Astrocyte (in vitro differentiated cells and primary cell): ENCODE results near the gene IL6ST. TPM values are rescaled to one million over a fixed set of nuclear protein-coding genes. Genes with fewer than 3 reads are reported as not detected.
"Not testable (repeated sequence)": the region's sequence is repeated elsewhere in the genome, so short reads cannot be mapped to it uniquely, and the experiment has no call there.

Experiments used
- DNase-seq: peaks from one replicate; pipeline ENCODE4 v3.0.0-alpha.2; 2010; ENCODE audit warnings: low read depth
- FAIRE-seq: peaks from 2 replicates; lab custom pipeline; 2011; peaks lifted over from hg19 to GRCh38; lab: Jason Lieb, UNC
- H2AFZ ChIP-seq: 2 replicates; pipeline ENCODE4 v1.6.0; 2012; ENCODE audit warnings: low read depth, low read length, inconsistent platforms
- H3K27ac ChIP-seq: 2 replicates; pipeline ENCODE4 v1.5.1; 2011; ENCODE audit warnings: low read depth, low read length, inconsistent platforms
- H3K27me3 ChIP-seq: 2 replicates; pipeline ENCODE4 v1.6.0; 2011; ENCODE audit warnings: low read length, inconsistent platforms; ENCODE audit not compliant: insufficient read depth
- H3K36me3 ChIP-seq: 2 replicates; pipeline ENCODE4 v1.5.1; 2011; ENCODE audit warnings: low read length, inconsistent platforms; ENCODE audit not compliant: insufficient read depth
- H3K4me1 ChIP-seq: 2 replicates; pipeline ENCODE4 v1.5.1; 2011; ENCODE audit warnings: low read length, inconsistent platforms; ENCODE audit not compliant: insufficient read depth
- H3K4me2 ChIP-seq: 2 replicates; pipeline ENCODE4 v1.6.0; 2012; ENCODE audit warnings: low read length, inconsistent platforms
- H3K4me3 ChIP-seq: 2 replicates; pipeline ENCODE4 v1.5.1; 2011; ENCODE audit warnings: low read depth, mild to moderate bottlenecking, low read length, inconsistent platforms; ENCODE audit not compliant: insufficient read depth
- H3K79me2 ChIP-seq: 2 replicates; pipeline ENCODE4 v1.6.0; 2012; ENCODE audit warnings: mild to moderate bottlenecking, low read length, inconsistent platforms; ENCODE audit not compliant: insufficient read depth
- H3K9ac ChIP-seq: 2 replicates; pipeline ENCODE4 v1.6.0; 2012; ENCODE audit warnings: mild to moderate bottlenecking, low read length, inconsistent platforms
- H3K9me3 ChIP-seq: 2 replicates; pipeline ENCODE4 v1.5.1; 2012; ENCODE audit warnings: low read depth, mild to moderate bottlenecking, low read length, inconsistent platforms; ENCODE audit not compliant: insufficient read depth
- H4K20me1 ChIP-seq: 2 replicates; pipeline ENCODE4 v1.6.0; 2012; ENCODE audit warnings: low read length, inconsistent platforms; ENCODE audit not compliant: insufficient read depth
- H3K27ac Mint-ChIP-seq: one replicate; pipeline ENCODE4 v1.8.0; 2021; ENCODE audit warnings: mild to moderate bottlenecking, mixed read lengths; ENCODE audit not compliant: unreplicated experiment
- H3K27me3 Mint-ChIP-seq: one replicate; pipeline ENCODE4 v1.8.0; 2021; ENCODE audit warnings: low read depth, mixed read lengths; ENCODE audit not compliant: unreplicated experiment
- H3K36me3 Mint-ChIP-seq: one replicate; pipeline ENCODE4 v1.8.0; 2021; ENCODE audit warnings: low read depth, mixed read lengths; ENCODE audit not compliant: unreplicated experiment
- H3K4me1 Mint-ChIP-seq: one replicate; pipeline ENCODE4 v1.8.0; 2021; ENCODE audit warnings: low read depth, mixed read lengths; ENCODE audit not compliant: unreplicated experiment
- H3K4me3 Mint-ChIP-seq: one replicate; pipeline ENCODE4 v1.8.0; 2021; ENCODE audit warnings: mild to moderate bottlenecking, moderate library complexity, mixed read lengths; ENCODE audit not compliant: unreplicated experiment
- H3K9me3 Mint-ChIP-seq: one replicate; pipeline ENCODE4 v1.8.0; 2021; ENCODE audit warnings: mild to moderate bottlenecking, mixed read lengths; ENCODE audit not compliant: unreplicated experiment
- EZH2 ChIP-seq: IDR thresholded peaks from 2 replicates; pipeline ENCODE4 v1.6.1; 2012; ENCODE audit warnings: mild to moderate bottlenecking, low read length, inconsistent platforms; ENCODE audit not compliant: insufficient read depth
- total RNA-seq: library from RNA; stranded (reverse); gene quantifications from 2 replicates; pipeline ENCODE4 v1.2.1, GENCODE V29; 2021
- TF ChIP-seq, protein P1 (sequence below): IDR thresholded peaks from 2 replicates; pipeline ENCODE4 v1.5.1; 2011; ENCODE audit warnings: low read depth, mild to moderate bottlenecking, inconsistent platforms, low read length, moderate library complexity; ENCODE audit not compliant: insufficient read depth

IL6ST gene
- total RNA-seq, 1 donor from 2014 or later, result 158 TPM

DNA sequence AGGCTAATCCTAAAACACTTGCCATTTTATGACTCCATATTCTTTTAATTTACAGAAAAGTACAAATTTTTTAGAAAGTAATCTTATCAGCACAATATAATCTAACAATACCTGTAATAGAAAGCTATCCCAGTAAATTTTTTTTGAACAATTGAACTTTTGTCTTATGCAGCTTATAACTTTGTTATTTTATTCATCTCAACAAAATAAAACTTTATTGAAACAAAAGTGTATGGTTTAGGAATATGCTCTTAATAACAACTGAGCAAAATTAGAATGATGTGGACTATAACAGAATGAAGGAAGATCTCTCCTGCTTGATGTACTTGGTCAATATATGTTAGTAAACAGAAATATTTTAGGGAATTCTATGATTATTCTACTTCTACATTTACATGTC, 57.2 kb downstream of the IL6ST start:
- not testable (repeated sequence) for H3K36me3 ChIP-seq, DNase-seq, H3K27me3 ChIP-seq, H4K20me1 ChIP-seq, H3K9ac ChIP-seq, H3K9me3 Mint-ChIP-seq, H3K27ac ChIP-seq, H3K36me3 Mint-ChIP-seq, H3K4me2 ChIP-seq, H3K4me1 ChIP-seq, FAIRE-seq, H3K27me3 Mint-ChIP-seq, H2AFZ ChIP-seq, H3K4me3 ChIP-seq, H3K4me3 Mint-ChIP-seq, H3K79me2 ChIP-seq, H3K4me1 Mint-ChIP-seq, H3K9me3 ChIP-seq, H3K27ac Mint-ChIP-seq

DNA sequence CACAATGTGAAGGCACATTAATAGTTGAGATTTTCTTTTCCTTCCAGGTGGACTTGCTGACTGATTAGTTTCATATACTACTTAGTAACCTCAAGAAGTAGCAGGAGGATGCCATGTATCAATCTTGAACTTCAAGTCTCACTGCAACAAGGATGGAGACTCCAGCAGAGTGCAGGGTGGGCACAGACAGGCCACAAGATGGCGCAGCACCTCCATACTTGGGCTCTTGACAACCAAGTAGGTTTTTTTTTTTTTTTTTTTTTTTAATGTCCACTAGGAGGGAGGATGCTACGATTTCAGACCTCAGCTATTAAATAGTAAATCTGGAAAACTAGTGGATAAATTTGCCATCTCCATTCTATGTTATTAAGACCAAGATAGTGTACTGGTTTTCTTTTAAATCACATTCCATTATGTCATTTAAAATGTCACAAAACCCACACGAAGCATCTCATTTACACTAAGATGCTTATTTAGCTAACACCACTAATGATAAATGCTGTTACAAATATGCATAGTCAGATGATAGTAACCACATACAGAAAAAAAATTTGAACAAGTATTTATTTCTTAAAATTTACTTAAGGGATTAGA, 58.6 kb downstream of the IL6ST start:
- Mint-ChIP-seq H3K27me3 (peaks cover 3% of the 10 kb centered on the region), H3K36me3 (peaks cover 4% of the 10 kb centered on the region), H3K4me3 (no peak overlapping the region), H3K4me1 (no peaks in the 10 kb centered on the region), H3K9me3 (no peaks in the 10 kb centered on the region), H3K27ac (no peak overlapping the region)
- Histone ChIP-seq H3K27ac (no peak overlapping the region), H2AFZ (no peak overlapping the region), H3K4me1 (no peaks in the 10 kb centered on the region), H3K36me3 (peaks cover 4% of the 10 kb centered on the region), H3K9me3 (no peaks in the 10 kb centered on the region), H3K27me3 (no peaks in the 10 kb centered on the region), H3K79me2 (no peaks in the 10 kb centered on the region), H3K4me2 (no peak overlapping the region), H3K9ac (no peak overlapping the region), H3K4me3 (no peak overlapping the region), H4K20me1 (no peaks in the 10 kb centered on the region)
- peak; percentile 75 for DNase-seq
- TF ChIP-seq, protein P1, sequence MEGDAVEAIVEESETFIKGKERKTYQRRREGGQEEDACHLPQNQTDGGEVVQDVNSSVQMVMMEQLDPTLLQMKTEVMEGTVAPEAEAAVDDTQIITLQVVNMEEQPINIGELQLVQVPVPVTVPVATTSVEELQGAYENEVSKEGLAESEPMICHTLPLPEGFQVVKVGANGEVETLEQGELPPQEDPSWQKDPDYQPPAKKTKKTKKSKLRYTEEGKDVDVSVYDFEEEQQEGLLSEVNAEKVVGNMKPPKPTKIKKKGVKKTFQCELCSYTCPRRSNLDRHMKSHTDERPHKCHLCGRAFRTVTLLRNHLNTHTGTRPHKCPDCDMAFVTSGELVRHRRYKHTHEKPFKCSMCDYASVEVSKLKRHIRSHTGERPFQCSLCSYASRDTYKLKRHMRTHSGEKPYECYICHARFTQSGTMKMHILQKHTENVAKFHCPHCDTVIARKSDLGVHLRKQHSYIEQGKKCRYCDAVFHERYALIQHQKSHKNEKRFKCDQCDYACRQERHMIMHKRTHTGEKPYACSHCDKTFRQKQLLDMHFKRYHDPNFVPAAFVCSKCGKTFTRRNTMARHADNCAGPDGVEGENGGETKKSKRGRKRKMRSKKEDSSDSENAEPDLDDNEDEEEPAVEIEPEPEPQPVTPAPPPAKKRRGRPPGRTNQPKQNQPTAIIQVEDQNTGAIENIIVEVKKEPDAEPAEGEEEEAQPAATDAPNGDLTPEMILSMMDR, result peak; percentile 94
- TF ChIP-seq EZH2, result no peak
- peak; percentile 50 for FAIRE-seq

DNA sequence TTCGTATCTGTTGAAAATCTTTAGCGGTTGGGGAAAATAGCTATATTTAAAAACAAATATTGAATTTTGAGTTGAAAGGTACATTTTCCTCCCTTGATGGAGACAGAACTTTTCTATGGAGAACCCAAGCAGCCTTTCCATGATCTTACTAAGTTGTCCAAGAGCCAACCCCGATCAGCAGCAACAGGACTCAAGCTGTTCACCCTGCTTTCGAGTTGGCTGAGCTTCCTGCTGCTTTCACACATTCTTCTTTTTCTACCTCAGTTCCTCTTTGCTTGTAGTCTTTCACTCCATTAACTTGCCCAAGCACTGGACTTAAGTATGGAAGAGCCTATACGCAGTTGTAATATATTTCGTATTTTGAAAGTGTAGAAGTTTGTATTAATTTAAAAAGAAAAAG, 59.4 kb downstream of the IL6ST start:
- Mint-ChIP-seq H3K9me3 (no peaks in the 10 kb centered on the region), H3K4me3 (no peak overlapping the region), H3K36me3 (peaks cover 4% of the 10 kb centered on the region), H3K27ac (no peak overlapping the region), H3K27me3 (peaks cover 3% of the 10 kb centered on the region), H3K4me1 (no peaks in the 10 kb centered on the region)
- H4K20me1 ChIP-seq, result no peaks in the 10 kb centered on the region
- H3K36me3 ChIP-seq, result peaks cover 4% of the 10 kb centered on the region
- no peak overlapping the region for H3K27ac ChIP-seq
- H3K4me3 ChIP-seq, result no peak overlapping the region
- TF ChIP-seq EZH2, result no peak
- TF ChIP-seq, protein P1, result no peak
- H3K9ac ChIP-seq, result no peak overlapping the region
- no peak overlapping the region for H2AFZ ChIP-seq
- DNase-seq (no peak), FAIRE-seq (no peak)
- no peaks in the 10 kb centered on the region for H3K79me2 ChIP-seq
- no peaks in the 10 kb centered on the region for H3K4me1 ChIP-seq
- no peak overlapping the region for H3K4me2 ChIP-seq
- H3K9me3 ChIP-seq, result no peaks in the 10 kb centered on the region
- H3K27me3 ChIP-seq, result no peaks in the 10 kb centered on the region
